WTC11 (cell line): ENCODE results near the gene CHL1. TPM values are rescaled to one million over a fixed set of nuclear protein-coding genes. Genes with fewer than 3 reads are reported as not detected.

Source experiments
- ATAC-seq: fragments of 200-7000 bp; cut with Tn5 transposase; 2 replicates; pipeline ENCODE4 v1.10.0; 2021; ENCODE audit warnings: mild to moderate bottlenecking, moderate library complexity
- CTCF ChIA-PET: fragments of 300-600 bp; sonication (Branson Sonifier 250); formaldehyde crosslinking; loops from one replicate; lab custom pipeline; 2021; ENCODE audit warnings: antibody characterized with exemption; lab: Charles Lee
- POLR2A ChIA-PET: fragments of 350-600 bp; sonication (Branson Sonifier 250); formaldehyde crosslinking; loops from one replicate; lab custom pipeline; 2021; ENCODE audit warnings: antibody characterized with exemption; lab: Charles Lee
- DNase-seq: peaks from one replicate; pipeline ENCODE4 v3.0.0; 2021; ENCODE audit warnings: low spot score
- H3K27ac Mint-ChIP-seq: 2 replicates; pipeline ENCODE4 v1.8.0; 2021; ENCODE audit warnings: mixed read lengths
- H3K27me3 Mint-ChIP-seq: 2 replicates; pipeline ENCODE4 v1.8.0; 2021; ENCODE audit warnings: low read depth, mild to moderate bottlenecking, moderate library complexity, mixed read lengths
- H3K36me3 Mint-ChIP-seq: 2 replicates; pipeline ENCODE4 v1.8.0; 2021; ENCODE audit warnings: mixed read lengths
- H3K4me1 Mint-ChIP-seq: 2 replicates; pipeline ENCODE4 v1.8.0; 2022; ENCODE audit warnings: mixed read lengths
- H3K4me3 Mint-ChIP-seq: 2 replicates; pipeline ENCODE4 v1.8.0; 2021; ENCODE audit warnings: mild to moderate bottlenecking, moderate library complexity, mixed read lengths
- H3K9me3 Mint-ChIP-seq: 2 replicates; pipeline ENCODE4 v1.8.0; 2021; ENCODE audit warnings: mixed read lengths
- AR ChIP-seq: fragments of 250-450 bp; sonication (Bioruptor Pico); IDR thresholded peaks from 2 replicates; pipeline ENCODE4 v1.9.0; 2021; ENCODE audit warnings: mild to moderate bottlenecking
- ARID4B ChIP-seq: sonication (generic); formaldehyde crosslinking; IDR thresholded peaks from 2 replicates; pipeline ENCODE4 v1.8.0; 2023; ENCODE audit warnings: missing genetic modification reagents, mild to moderate bottlenecking, borderline replicate concordance
- ATF1 ChIP-seq: sonication (generic); formaldehyde crosslinking; IDR thresholded peaks from 2 replicates; pipeline ENCODE4 v1.8.1; 2023; ENCODE audit warnings: mild to moderate bottlenecking, moderate library complexity, missing genetic modification reagents
- CREM ChIP-seq: sonication (generic); formaldehyde crosslinking; IDR thresholded peaks from 2 replicates; pipeline ENCODE4 v1.8.1; 2022; ENCODE audit warnings: mild to moderate bottlenecking, missing genetic modification reagents, moderate library complexity
- ELF4 ChIP-seq: sonication (generic); formaldehyde crosslinking; IDR thresholded peaks from 2 replicates; pipeline ENCODE4 v1.8.1; 2022; ENCODE audit warnings: low read depth, mild to moderate bottlenecking, moderate library complexity, missing genetic modification reagents
- EMX1 ChIP-seq: fragments of 250-450 bp; sonication (Bioruptor Pico); IDR thresholded peaks from 2 replicates; pipeline ENCODE4 v1.8.0; 2021; ENCODE audit warnings: mild to moderate bottlenecking
- GABPB1 ChIP-seq: sonication (generic); formaldehyde crosslinking; IDR thresholded peaks from 2 replicates; pipeline ENCODE4 v1.8.1; 2023; ENCODE audit warnings: mild to moderate bottlenecking, missing genetic modification reagents
- IRF1 ChIP-seq: sonication (generic); formaldehyde crosslinking; IDR thresholded peaks from 2 replicates; pipeline ENCODE4 v1.8.0; 2023; ENCODE audit warnings: missing genetic modification reagents
- IRF2 ChIP-seq: sonication (generic); formaldehyde crosslinking; IDR thresholded peaks from 2 replicates; pipeline ENCODE4 v1.8.0; 2022; ENCODE audit warnings: low read depth, missing genetic modification reagents, borderline replicate concordance
- JUN ChIP-seq: sonication (generic); formaldehyde crosslinking; IDR thresholded peaks from 2 replicates; pipeline ENCODE4 v1.8.0; 2023; ENCODE audit warnings: mild to moderate bottlenecking, missing genetic modification reagents
- KAT7 ChIP-seq: sonication (generic); formaldehyde crosslinking; IDR thresholded peaks from 2 replicates; pipeline ENCODE4 v1.8.1; 2023; ENCODE audit warnings: missing genetic modification reagents, mild to moderate bottlenecking, borderline replicate concordance
- NR3C1 ChIP-seq: sonication (generic); formaldehyde crosslinking; conservative IDR thresholded peaks from 2 replicates; pipeline ENCODE4 v1.8.1; 2023; ENCODE audit warnings: low read depth, mild to moderate bottlenecking, missing genetic modification reagents
- PRDM15 ChIP-seq: sonication (generic); formaldehyde crosslinking; IDR thresholded peaks from 2 replicates; pipeline ENCODE4 v1.8.0; 2022; ENCODE audit warnings: missing genetic modification reagents
- SOX15 ChIP-seq: fragments of 250-450 bp; sonication (Bioruptor Pico); IDR thresholded peaks from 2 replicates; pipeline ENCODE4 v1.9.0; 2021; ENCODE audit warnings: mild to moderate bottlenecking
- ZMAT4 ChIP-seq: fragments of 250-450 bp; sonication (Bioruptor Pico); IDR thresholded peaks from 2 replicates; pipeline ENCODE4 v1.9.0; 2021; ENCODE audit warnings: mild to moderate bottlenecking
- ZNF232 ChIP-seq: sonication (generic); formaldehyde crosslinking; IDR thresholded peaks from 2 replicates; pipeline ENCODE4 v1.8.0; 2022; ENCODE audit warnings: mild to moderate bottlenecking, missing genetic modification reagents
- ZNF263 ChIP-seq: sonication (generic); formaldehyde crosslinking; IDR thresholded peaks from 2 replicates; pipeline ENCODE4 v1.8.1; 2022; ENCODE audit warnings: low read depth, mild to moderate bottlenecking, moderate library complexity, missing genetic modification reagents
- ZNF396 ChIP-seq: fragments of 250-450 bp; sonication (Bioruptor Pico); IDR thresholded peaks from 2 replicates; pipeline ENCODE4 v1.8.0; 2021; ENCODE audit warnings: mild to moderate bottlenecking, moderate library complexity, borderline replicate concordance
- ZNF425 ChIP-seq: fragments of 250-450 bp; sonication (Bioruptor Pico); conservative IDR thresholded peaks from 2 replicates; pipeline ENCODE4 v1.9.0; 2021; ENCODE audit warnings: mild to moderate bottlenecking
- total RNA-seq: library from RNA; stranded (reverse); gene quantifications from 3 replicates; pipeline ENCODE4 v1.2.3, GENCODE V29; 2021

CHL1 gene
- total RNA-seq, 1 experiment from 2014 or later, result not detected

- no peak for TF ChIP-seq EMX1
- no peak for TF ChIP-seq ZNF263 (CRISPR knock-in tag)
- TF ChIP-seq ZMAT4 (CRISPR knock-in tag), result no peak
- no peak for TF ChIP-seq ELF4 (CRISPR knock-in tag)
- no peak for TF ChIP-seq AR (CRISPR knock-in tag)
- TF ChIP-seq PRDM15 (CRISPR knock-in tag), result no peak
- TF ChIP-seq GABPB1 (CRISPR knock-in tag), result no peak
- TF ChIP-seq CREM, result no peak
- no peak for TF ChIP-seq IRF1
- no peak for TF ChIP-seq ATF1 (CRISPR knock-in tag)
- no peak for TF ChIP-seq IRF2 (CRISPR knock-in tag)
- TF ChIP-seq, all 79 proteins: peak for 0
These were observed 20.7 kb downstream of the CHL1 start (continued) for GRCh38 chr3:217099-217813.

- TF ChIP-seq SOX15 (CRISPR knock-in tag), result no peak
- TF ChIP-seq ZNF396 (CRISPR knock-in tag), result no peak
- TF ChIP-seq ZNF425 (CRISPR knock-in tag), result no peak
- TF ChIP-seq ARID4B (CRISPR knock-in tag), result no peak
- no peak for TF ChIP-seq KAT7 (CRISPR knock-in tag)
- TF ChIP-seq ZNF232 (CRISPR knock-in tag), result no peak
- no peak for TF ChIP-seq NR3C1 (CRISPR knock-in tag)
- TF ChIP-seq JUN (CRISPR knock-in tag), result no peak
- ATAC-seq (no peak), DNase-seq (no peak)
- ChIA-PET CTCF (no interaction called here), POLR2A (no interaction called here)
- Mint-ChIP-seq H3K36me3 (peaks cover 72% of the 10 kb centered on the region), H3K27ac (no peak overlapping the region), H3K27me3 (peaks cover 3% of the 10 kb centered on the region; the same call in 1 of the 2 replicates), H3K9me3 (peaks cover 85% of the 10 kb centered on the region), H3K4me3 (no peak overlapping the region), H3K4me1 (no peaks in the 10 kb centered on the region)
These were observed 21.4 kb downstream of the CHL1 start for GRCh38 chr3:217948-218347.
